ENCODE results near the gene MBNL2.

The MBNL2 gene

GRCh38 chr13:97231118-97231828 is 9.1 kb downstream of the MBNL2 start:
- Histone ChIP-seq H3K4me3 (ENCODE audit: low read depth, low read length) (no peak overlapping the region), H3K27ac (no peak overlapping the region), H3K36me3 (peaks cover 2% of the 10 kb centered on the region; the same call in 1 of the 2 replicates), H3K9me3 (ENCODE audit: severe bottlenecking) (no peaks in the 10 kb centered on the region), H3K27me3 (ENCODE audit: insufficient read depth, low read depth, severe bottlenecking) (no peaks in the 10 kb centered on the region)
- no peak for TF ChIP-seq CTCF (IDR thresholded peaks at IDR 0.05; ENCODE audit: low read depth, low read length)
- DNase-seq: no peak

- Histone ChIP-seq H3K27ac (no peak overlapping the region), H3K27me3 (ENCODE audit: insufficient read depth, low read depth, severe bottlenecking) (no peaks in the 10 kb centered on the region), H3K4me3 (ENCODE audit: low read depth, low read length) (no peak overlapping the region), H3K9me3 (ENCODE audit: severe bottlenecking) (no peaks in the 10 kb centered on the region), H3K36me3 (peaks cover 2% of the 10 kb centered on the region; the same call in 1 of the 2 replicates)
- no peak for DNase-seq
- TF ChIP-seq CTCF (IDR thresholded peaks at IDR 0.05; ENCODE audit: low read depth, low read length): no peak
Measured at GRCh38 chr13:97231829-97232196, 9.7 kb downstream of the MBNL2 start.

- no peak overlapping the region for H3K27ac ChIP-seq
- H3K9me3 ChIP-seq (ENCODE audit: severe bottlenecking): no peaks in the 10 kb centered on the region
- TF ChIP-seq CTCF (IDR thresholded peaks at IDR 0.05; ENCODE audit: low read depth, low read length): no peak
- no peaks in the 10 kb centered on the region for H3K27me3 ChIP-seq (ENCODE audit: insufficient read depth, low read depth, severe bottlenecking)
- peaks cover 2% of the 10 kb centered on the region; the same call in 1 of the 2 replicates for H3K36me3 ChIP-seq
- DNase-seq: no peak
- no peak overlapping the region for H3K4me3 ChIP-seq (ENCODE audit: low read depth, low read length)
Measured at GRCh38 chr13:97233499-97233898, 11.4 kb downstream of the MBNL2 start.

DNA sequence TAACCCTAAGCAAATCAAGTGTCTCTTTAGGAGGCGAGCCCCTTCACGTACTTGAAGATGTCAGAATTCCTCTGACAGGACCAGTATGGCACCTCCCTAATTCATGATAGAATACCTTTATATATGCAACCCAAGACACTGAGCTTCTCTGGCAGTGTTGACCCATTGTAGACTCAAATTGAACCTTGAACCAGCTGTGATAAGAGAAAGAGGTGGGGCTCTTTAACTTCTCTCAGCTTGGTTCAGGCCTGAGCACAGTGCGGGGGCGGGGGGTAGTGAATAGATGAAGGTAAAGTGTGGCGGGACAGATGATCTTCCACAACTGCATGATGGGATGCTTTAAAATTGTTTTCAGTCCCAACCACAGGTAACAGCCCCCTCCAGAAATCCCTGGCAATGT is 12.1 kb downstream of the MBNL2 start:
- TF ChIP-seq CTCF (IDR thresholded peaks at IDR 0.05; ENCODE audit: low read depth, low read length): no peak
- H3K27ac ChIP-seq: no peak overlapping the region; the same call in 1 of the 2 replicates
- DNase-seq: no peak

GRCh38 chr13:97234742-97235141 is 12.6 kb downstream of the MBNL2 start:
- Histone ChIP-seq H3K36me3 (peaks cover 2% of the 10 kb centered on the region; the same call in 1 of the 2 replicates), H3K9me3 (ENCODE audit: severe bottlenecking) (no peaks in the 10 kb centered on the region), H3K27ac (peak overlapping the region; percentile 8; the same call in 1 of the 2 replicates), H3K4me3 (ENCODE audit: low read depth, low read length) (no peak overlapping the region), H3K27me3 (ENCODE audit: insufficient read depth, low read depth, severe bottlenecking) (no peaks in the 10 kb centered on the region)
- DNase-seq: peak; percentile 71
- no peak for TF ChIP-seq CTCF (IDR thresholded peaks at IDR 0.05; ENCODE audit: low read depth, low read length)

More for the DNA sequence above, 12.1 kb downstream of the MBNL2 start:
- no peaks in the 10 kb centered on the region for H3K27me3 ChIP-seq (ENCODE audit: insufficient read depth, low read depth, severe bottlenecking)
- H3K4me3 ChIP-seq (ENCODE audit: low read depth, low read length): no peak overlapping the region
- H3K36me3 ChIP-seq: peaks cover 2% of the 10 kb centered on the region; the same call in 1 of the 2 replicates
- H3K9me3 ChIP-seq (ENCODE audit: severe bottlenecking): no peaks in the 10 kb centered on the region

Data from WERI-Rb-1 (cell line).